Pancreas (tissue), 10 donors: ENCODE results near the gene NUDT15. TPM values are rescaled to one million over a fixed set of nuclear protein-coding genes. Genes with fewer than 3 reads are reported as not detected.

Source experiments
- ATAC-seq, 4 donors: fragments of 200-7000 bp; cut with Tn5 transposase; one replicate each; pipeline versions ENCODE4 v1.8.0 to v1.9.1; 2020; ENCODE audit warnings: mild to moderate bottlenecking in 4 of 4, moderate library complexity in 4 of 4
- DNase-seq, 6 donors: peaks; one replicate each; pipeline ENCODE4 v3.0.0-alpha.2; 2020
- FAIRE-seq: peaks from 2 replicates; lab custom pipeline; 2012; peaks lifted over from hg19 to GRCh38; lab: Jason Lieb, UNC
- H3K27ac ChIP-seq, 4 donors: fragments of 200-600 bp; sonication (generic); 1 replicate in 3 of 4; 2 replicates in 1 of 4; pipeline versions ENCODE4 v1.5.0 to v1.8.0; 2020
- H3K27me3 ChIP-seq, 4 donors: fragments of 200-600 bp; one replicate each; pipeline ENCODE4 v1.8.0; 2021
- H3K36me3 ChIP-seq, 3 donors: fragments of 200-600 bp; sonication (generic) in 1 of 3; one replicate each; pipeline versions ENCODE4 v1.5.0 to v1.8.0; 2020 to 2021
- H3K4me1 ChIP-seq, 3 donors: fragments of 200-600 bp; one replicate each; pipeline ENCODE4 v1.8.0; 2021
- H3K4me3 ChIP-seq, 4 donors: fragments of 200-600 bp; sonication (generic) in 2 of 4; one replicate each; pipeline versions ENCODE4 v1.5.0 to v1.8.0; 2020 to 2021
- H3K9me3 ChIP-seq, 4 donors: fragments of 200-600 bp; one replicate each; pipeline ENCODE4 v1.8.0; 2021
- WGBS, 2 donors: extraction: QIAGEN DNeasy Blood & Tissue Kit; methylation state at CpG; one replicate each; pipeline ENCODE4 v1.1.7; 2013; 5-methylcytosine and 5-hydroxymethylcytosine counted together
- intact Hi-C, 3 donors: fragments of 100-400 bp; cut with DNase I; formaldehyde crosslinking; loops; one replicate each; pipeline versions ENCODE4 v1.11.1 to v1.14.2; 2022
- polyA plus RNA-seq, 2 donors: library from polyadenylated mRNA; stranded (reverse); fragments of 200-250 nt; gene quantifications; one replicate each; pipeline ENCODE4 v1.2.3, GENCODE V29; 2013
- total RNA-seq, 6 donors: library from RNA; stranded (reverse); fragmentation: NEBNext Ultra II Directional in 4 of 6; extraction: Animal tissue kit (Norgen Biotek cat#: 25700) in 4 of 6; gene quantifications; one replicate each; pipeline versions ENCODE4 v1.2.1 to v1.2.4, GENCODE V29; 2021 to 2023
- TF ChIP-seq, protein P1 (sequence below), 4 donors: fragments of 200-600 bp; sonication (generic) in 3 of 4; IDR thresholded peaks; one replicate each; pipeline versions ENCODE4 v1.5.0 to v1.8.0; 2021; ENCODE audit warnings: antibody characterized with exemption in 4 of 4
- donor health status: healthy with polysubstance abuse.
- donor health status: DM: no; HTN: no; CAD: no; lungs with moderate emphysema.
- donor health status: DM: no; HTN: no; CAD: no.
- donor health status: control.
- donor health status: control.
- donor health status: Bipolar disorder and iron deficiency.
- donor health status: DM: yes; HTN: yes; CAD: no.
- donor health status: DM: no; HTN: no; CAD: no.
- donor health status: DM: no; HTN: no; CAD: no.
- donor health status: DM: yes; HTN: yes; CAD: no.

NUDT15 gene
- total RNA-seq (1 to 10 TPM; 3.3 to 6.1 (median 5.3) TPM), polyA plus RNA-seq (1 to 10 TPM; 6.4 to 7.3 TPM)

DNA sequence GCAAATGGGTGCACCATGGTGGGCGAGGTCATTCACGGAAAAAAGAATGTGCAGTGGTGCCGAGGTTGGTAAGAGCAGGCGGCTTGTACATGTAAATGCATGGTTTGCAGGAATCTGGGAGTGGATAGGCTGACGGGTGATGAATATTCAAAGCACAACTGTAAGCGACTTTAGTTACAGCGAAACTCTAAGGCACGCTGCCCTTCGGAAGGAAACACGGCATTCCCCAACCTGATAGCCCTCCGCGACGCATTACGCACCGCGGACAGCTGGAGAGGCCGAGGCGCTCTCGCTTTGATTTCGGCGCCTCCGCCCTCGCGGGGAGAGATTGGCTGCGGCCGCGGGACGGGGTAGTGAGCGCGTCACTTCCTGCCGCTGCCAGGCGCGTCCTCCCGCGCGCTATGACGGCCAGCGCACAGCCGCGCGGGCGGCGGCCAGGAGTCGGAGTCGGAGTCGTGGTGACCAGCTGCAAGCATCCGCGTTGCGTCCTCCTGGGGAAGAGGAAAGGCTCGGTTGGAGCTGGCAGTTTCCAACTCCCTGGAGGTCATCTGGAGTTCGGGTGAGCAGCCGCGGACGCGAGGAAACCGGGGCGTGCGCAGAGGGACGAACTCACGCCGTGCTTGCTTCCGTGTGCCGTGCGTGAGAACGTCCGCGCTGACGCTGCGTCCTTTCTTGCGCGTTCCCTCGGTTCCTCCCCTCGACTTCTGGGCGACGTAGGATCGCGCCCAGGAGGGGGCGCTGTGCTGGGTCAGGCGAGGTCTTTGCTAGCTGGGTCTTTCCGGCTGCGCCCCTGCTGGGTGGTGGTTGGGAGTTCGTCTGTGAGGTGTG lies at the start of gene NUDT15:
NUDT15 (plus strand) TSS at position 381 of the 828 bp plus-strand sequence; CDS start at position 402, 21 bp downstream.
- FAIRE-seq (no peak), DNase-seq (peak; percentile 91 to 96 (median 92)), ATAC-seq (peak; percentile 98 to 99 (median 98))
- 0 to 1% methylated on average over 72 to 82 of the region's 82 CpGs for WGBS, 2 donors
- Histone ChIP-seq H3K4me3 (peak within 1 kb of the TSS; percentile 22 to 71 (median 60)), H3K27me3 (no peaks in the 10 kb centered on the region), H3K36me3 (no peaks in the 10 kb centered on the region), H3K27ac (peak within 1 kb of the TSS; percentile 95 to 99 (median 96)), H3K4me1 (peaks cover 0 to 5% (median 5%) of the 10 kb centered on the region in 3 donors), H3K9me3 (no peaks in the 10 kb centered on the region)
- TF ChIP-seq, protein P1, sequence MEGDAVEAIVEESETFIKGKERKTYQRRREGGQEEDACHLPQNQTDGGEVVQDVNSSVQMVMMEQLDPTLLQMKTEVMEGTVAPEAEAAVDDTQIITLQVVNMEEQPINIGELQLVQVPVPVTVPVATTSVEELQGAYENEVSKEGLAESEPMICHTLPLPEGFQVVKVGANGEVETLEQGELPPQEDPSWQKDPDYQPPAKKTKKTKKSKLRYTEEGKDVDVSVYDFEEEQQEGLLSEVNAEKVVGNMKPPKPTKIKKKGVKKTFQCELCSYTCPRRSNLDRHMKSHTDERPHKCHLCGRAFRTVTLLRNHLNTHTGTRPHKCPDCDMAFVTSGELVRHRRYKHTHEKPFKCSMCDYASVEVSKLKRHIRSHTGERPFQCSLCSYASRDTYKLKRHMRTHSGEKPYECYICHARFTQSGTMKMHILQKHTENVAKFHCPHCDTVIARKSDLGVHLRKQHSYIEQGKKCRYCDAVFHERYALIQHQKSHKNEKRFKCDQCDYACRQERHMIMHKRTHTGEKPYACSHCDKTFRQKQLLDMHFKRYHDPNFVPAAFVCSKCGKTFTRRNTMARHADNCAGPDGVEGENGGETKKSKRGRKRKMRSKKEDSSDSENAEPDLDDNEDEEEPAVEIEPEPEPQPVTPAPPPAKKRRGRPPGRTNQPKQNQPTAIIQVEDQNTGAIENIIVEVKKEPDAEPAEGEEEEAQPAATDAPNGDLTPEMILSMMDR (IDR thresholded peaks at IDR 0.05), result peak; percentile 96 to 99 (median 97)
- intact Hi-C loops, result no loop called here

DNA sequence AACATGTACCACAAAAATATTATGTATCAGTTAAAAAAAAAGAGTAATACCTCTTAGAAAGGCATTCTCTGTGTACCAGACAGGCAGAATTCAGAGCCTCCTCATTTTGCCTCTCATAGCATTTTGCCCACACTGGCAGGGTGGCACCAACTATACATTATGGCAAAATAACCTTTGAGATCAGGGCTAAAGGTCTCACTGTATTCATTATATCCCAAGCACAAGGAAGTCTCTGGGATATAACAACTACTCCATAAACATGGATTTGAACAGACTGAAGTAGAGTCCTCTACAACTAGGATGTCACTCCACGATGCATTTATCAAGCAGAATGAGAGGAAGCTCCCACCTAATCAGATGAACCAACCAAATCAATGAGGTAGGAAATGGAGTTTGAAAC lies 47.1 kb upstream of the NUDT15 start:
- Histone ChIP-seq H3K36me3 (peaks cover 0 to 6% (median 0%) of the 10 kb centered on the region in 3 donors), H3K27me3 (no peaks in the 10 kb centered on the region), H3K9me3 (no peaks in the 10 kb centered on the region), H3K27ac (no peak overlapping the region), H3K4me3 (no peak overlapping the region), H3K4me1 (no peaks in the 10 kb centered on the region)
- WGBS, 2 donors, result 99 to 100% methylated on average over 1 of the region's 1 CpG
- TF ChIP-seq, protein P1 (IDR thresholded peaks at IDR 0.05), result no peak
- ATAC-seq (no peak), FAIRE-seq (no peak), DNase-seq (no peak)
- intact Hi-C loops, result no loop called here

DNA sequence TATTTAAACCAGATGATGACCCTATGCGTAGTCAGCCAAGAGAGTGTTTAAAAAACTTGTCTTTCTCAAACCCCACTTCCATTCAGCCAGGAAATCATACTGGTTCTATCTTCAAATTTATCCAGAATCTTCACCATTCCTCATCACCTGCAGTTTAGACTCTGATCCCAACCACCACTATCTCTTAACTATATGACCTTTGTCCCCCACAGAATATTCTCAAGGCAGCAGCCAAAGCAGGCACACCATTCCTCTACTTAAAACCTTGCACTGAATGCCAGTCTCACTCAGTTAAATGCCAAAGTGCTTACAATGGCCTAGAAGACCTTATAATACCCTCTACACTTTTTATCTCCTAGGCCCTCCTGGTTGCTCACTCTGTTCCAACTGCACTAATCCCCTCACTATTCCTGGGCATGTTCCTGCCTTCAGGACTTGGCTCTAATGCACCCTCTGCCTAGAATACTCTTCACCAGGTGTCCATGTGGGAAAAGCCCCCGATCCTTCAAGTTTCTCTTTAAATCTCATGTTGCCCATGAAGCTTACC lies 46.5 kb upstream of the NUDT15 start:
- Histone ChIP-seq H3K27me3 (no peaks in the 10 kb centered on the region), H3K36me3 (peaks cover 0 to 5% (median 0%) of the 10 kb centered on the region in 3 donors), H3K4me1 (no peaks in the 10 kb centered on the region), H3K4me3 (no peak overlapping the region), H3K9me3 (no peaks in the 10 kb centered on the region), H3K27ac (no peak overlapping the region)
- FAIRE-seq (no peak), ATAC-seq (no peak), DNase-seq (no peak)
- intact Hi-C loops, result no loop called here
- WGBS, 2 donors, result 97 to 98% methylated on average over 2 of the region's 2 CpGs
- TF ChIP-seq, protein P1 (IDR thresholded peaks at IDR 0.05), result no peak

DNA sequence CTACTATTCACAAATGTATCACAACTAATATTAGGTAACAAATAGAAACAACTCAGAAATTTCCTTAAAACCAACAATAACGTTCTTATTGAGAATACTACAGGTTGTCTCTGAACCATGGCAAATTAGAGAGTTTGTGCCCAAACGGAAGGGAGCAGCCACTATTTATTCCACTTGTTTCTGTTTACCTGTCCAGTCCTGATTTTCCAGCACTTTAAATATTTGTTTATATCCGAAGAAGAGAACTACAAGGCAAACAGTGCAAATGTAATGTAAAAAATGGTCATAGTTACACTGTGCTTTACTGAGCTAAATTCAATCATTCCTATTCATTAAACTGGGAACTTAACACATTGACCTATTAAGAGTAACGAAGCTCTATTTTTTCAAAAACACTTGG lies 45.7 kb upstream of the NUDT15 start:
- H3K4me3 ChIP-seq, result no peak overlapping the region
- WGBS, 2 donors, result 77 to 79% methylated on average over 4 of the region's 4 CpGs
- FAIRE-seq (no peak), DNase-seq (no peak), ATAC-seq (no peak)
- TF ChIP-seq, protein P1 (IDR thresholded peaks at IDR 0.05), result no peak
- no peaks in the 10 kb centered on the region for H3K36me3 ChIP-seq
- H3K27ac ChIP-seq, result no peak overlapping the region
- no peaks in the 10 kb centered on the region for H3K4me1 ChIP-seq
- intact Hi-C loops, result no loop called here
- H3K9me3 ChIP-seq, result no peaks in the 10 kb centered on the region
- no peaks in the 10 kb centered on the region for H3K27me3 ChIP-seq
